Loucy (cell line): Measurements from ENCODE around the gene NPTXR.

ENCODE experiments used
- CTCF ChIP-seq: fragments of 200-600 bp; sonication (generic); conservative IDR thresholded peaks from 2 replicates; pipeline ENCODE4 v1.5.1; 2014; ENCODE audit warnings: mild to moderate bottlenecking, antibody characterized with exemption, low read length
- EZH2phosphoT487 ChIP-seq: fragments of 200-600 bp; IDR thresholded peaks from 2 replicates; pipeline ENCODE4 v1.6.1; 2018; ENCODE audit warnings: antibody characterized with exemption, mild to moderate bottlenecking, moderate library complexity, borderline replicate concordance

DNA sequence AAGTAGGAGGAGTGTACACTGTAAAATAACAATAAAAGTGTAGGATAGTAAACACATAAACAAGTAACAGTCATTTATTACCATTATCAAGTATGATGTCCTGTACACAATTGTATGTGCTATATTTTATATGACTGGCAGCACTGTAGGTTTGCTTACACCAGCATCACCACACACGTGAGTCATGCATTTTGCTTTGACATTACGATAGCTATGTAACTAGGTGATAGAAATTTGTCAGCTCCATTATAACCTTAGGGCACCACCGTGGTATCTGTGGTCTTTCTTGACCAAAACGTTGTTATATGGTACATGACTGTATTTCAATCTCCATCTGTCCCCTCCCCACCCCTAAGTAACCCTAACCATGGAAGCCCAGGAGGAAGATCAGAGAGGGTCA is 51.0 kb downstream of the NPTXR start:
- TF ChIP-seq CTCF (no peak), EZH2phosphoT487 (no peak)
